Measurements from ENCODE around the gene ZP1.
A peak's percentile ranks its signal among the peaks of the same experiment; 100 is the strongest.
"Not testable (repeated sequence)": the region's sequence is repeated elsewhere in the genome, so short reads cannot be mapped to it uniquely, and the experiment has no call there.

The ZP1 gene

GRCh38 chr11:60905551-60906113 lies 38.3 kb downstream of the ZP1 start:
- H3K4me3 ChIP-seq (ENCODE audit: extremely low read depth, insufficient read depth, low read length, poor library complexity, severe bottlenecking) = peak overlapping the region; percentile 99
- peak overlapping the region; percentile 93 for H3K27ac ChIP-seq (ENCODE audit: low read depth, low read length, severe bottlenecking)
- peaks cover 35% of the 10 kb centered on the region for H3K36me3 ChIP-seq (ENCODE audit: control insufficient read depth, insufficient read depth, low read length)
- peaks cover 6% of the 10 kb centered on the region for H3K4me1 ChIP-seq (ENCODE audit: control insufficient read depth, insufficient read depth, low read length, poor library complexity, severe bottlenecking)
- 0 to 5% methylated on average over 8 to 10 of the region's 16 CpGs for WGBS, 2 experiments (ENCODE audit: insufficient coverage in 2 of 2)
- no peaks in the 10 kb centered on the region for H3K9me3 ChIP-seq (ENCODE audit: control insufficient read depth, low read length)

GRCh38 chr11:60906132-60906972 lies 39.0 kb downstream of the ZP1 start, which contains the start of gene PRPF19:
Gene PRPF19 (minus strand): TSS chr11:60906585. CDS start chr11:60906382, 203 bp downstream.
- Histone ChIP-seq H3K4me3 (ENCODE audit: extremely low read depth, insufficient read depth, low read length, poor library complexity, severe bottlenecking) (peak within 1 kb of the TSS; percentile 99), H3K4me1 (ENCODE audit: control insufficient read depth, insufficient read depth, low read length, poor library complexity, severe bottlenecking) (peaks cover 6% of the 10 kb centered on the region), H3K9me3 (ENCODE audit: control insufficient read depth, low read length) (no peaks in the 10 kb centered on the region), H3K36me3 (ENCODE audit: control insufficient read depth, insufficient read depth, low read length) (peaks cover 28% of the 10 kb centered on the region), H3K27ac (ENCODE audit: low read depth, low read length, severe bottlenecking) (peak within 1 kb of the TSS; percentile 93)
- 0 to 1% methylated on average over 75 of the region's 75 CpGs for WGBS, 2 experiments (ENCODE audit: insufficient coverage in 2 of 2)

- H3K4me1 ChIP-seq (ENCODE audit: control insufficient read depth, insufficient read depth, low read length, poor library complexity, severe bottlenecking) = peaks cover 6% of the 10 kb centered on the region
- H3K27ac ChIP-seq (ENCODE audit: low read depth, low read length, severe bottlenecking) = no peak overlapping the region
- peaks cover 3% of the 10 kb centered on the region for H3K36me3 ChIP-seq (ENCODE audit: control insufficient read depth, insufficient read depth, low read length)
- 38 to 47% methylated on average over 1 of the region's 1 CpG for WGBS, 2 experiments (ENCODE audit: insufficient coverage in 2 of 2)
- H3K9me3 ChIP-seq (ENCODE audit: control insufficient read depth, low read length) = no peaks in the 10 kb centered on the region
- no peak overlapping the region for H3K4me3 ChIP-seq (ENCODE audit: extremely low read depth, insufficient read depth, low read length, poor library complexity, severe bottlenecking)
Observed at GRCh38 chr11:60908803-60909202, 41.5 kb downstream of the ZP1 start.

DNA sequence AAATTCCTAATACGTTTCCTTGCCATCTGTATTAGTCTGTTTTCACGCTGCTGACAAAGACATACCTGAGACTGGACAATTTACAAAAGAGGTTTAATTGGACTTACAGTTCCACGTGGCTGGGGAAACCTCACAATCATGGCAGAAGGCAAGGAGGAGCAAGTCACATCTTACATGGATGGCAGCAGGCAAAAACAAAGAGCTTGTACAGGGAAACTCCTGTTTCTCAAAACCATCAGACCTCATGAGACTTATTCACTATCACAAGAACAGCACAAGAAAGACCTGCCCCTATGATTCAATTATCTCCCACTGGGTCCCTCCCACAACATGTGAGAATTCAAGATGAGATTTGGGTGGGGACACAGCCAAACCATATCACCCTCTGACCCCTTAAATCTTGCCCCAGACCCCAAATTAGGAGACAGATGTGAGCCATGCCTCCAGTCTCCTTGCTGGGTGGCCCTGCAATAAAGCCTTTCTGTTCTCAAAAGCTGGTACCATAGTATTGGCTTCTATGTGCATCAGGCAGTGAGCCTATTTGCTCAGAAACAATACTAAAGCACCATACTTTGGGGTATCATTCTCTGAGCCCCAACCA lies 42.4 kb downstream of the ZP1 start:
- H3K4me3 ChIP-seq (ENCODE audit: extremely low read depth, insufficient read depth, low read length, poor library complexity, severe bottlenecking); H3K4me1 ChIP-seq (ENCODE audit: control insufficient read depth, insufficient read depth, low read length, poor library complexity, severe bottlenecking); H3K27ac ChIP-seq (ENCODE audit: low read depth, low read length, severe bottlenecking); H3K36me3 ChIP-seq (ENCODE audit: control insufficient read depth, insufficient read depth, low read length); H3K9me3 ChIP-seq (ENCODE audit: control insufficient read depth, low read length): not testable (repeated sequence)
- WGBS, 2 experiments (ENCODE audit: insufficient coverage in 2 of 2) = 37 to 62% methylated on average over 3 of the region's 3 CpGs

- Histone ChIP-seq H3K4me1 (ENCODE audit: control insufficient read depth, insufficient read depth, low read length, poor library complexity, severe bottlenecking) (no peaks in the 10 kb centered on the region), H3K9me3 (ENCODE audit: control insufficient read depth, low read length) (no peaks in the 10 kb centered on the region), H3K27ac (ENCODE audit: low read depth, low read length, severe bottlenecking) (no peak overlapping the region), H3K4me3 (ENCODE audit: extremely low read depth, insufficient read depth, low read length, poor library complexity, severe bottlenecking) (no peak overlapping the region), H3K36me3 (ENCODE audit: control insufficient read depth, insufficient read depth, low read length) (no peaks in the 10 kb centered on the region)
- WGBS, 2 experiments (ENCODE audit: insufficient coverage in 2 of 2) = 50 to 57% methylated on average over 2 to 3 of the region's 3 CpGs
Observed at GRCh38 chr11:60910281-60910687, 42.9 kb downstream of the ZP1 start.

DNA sequence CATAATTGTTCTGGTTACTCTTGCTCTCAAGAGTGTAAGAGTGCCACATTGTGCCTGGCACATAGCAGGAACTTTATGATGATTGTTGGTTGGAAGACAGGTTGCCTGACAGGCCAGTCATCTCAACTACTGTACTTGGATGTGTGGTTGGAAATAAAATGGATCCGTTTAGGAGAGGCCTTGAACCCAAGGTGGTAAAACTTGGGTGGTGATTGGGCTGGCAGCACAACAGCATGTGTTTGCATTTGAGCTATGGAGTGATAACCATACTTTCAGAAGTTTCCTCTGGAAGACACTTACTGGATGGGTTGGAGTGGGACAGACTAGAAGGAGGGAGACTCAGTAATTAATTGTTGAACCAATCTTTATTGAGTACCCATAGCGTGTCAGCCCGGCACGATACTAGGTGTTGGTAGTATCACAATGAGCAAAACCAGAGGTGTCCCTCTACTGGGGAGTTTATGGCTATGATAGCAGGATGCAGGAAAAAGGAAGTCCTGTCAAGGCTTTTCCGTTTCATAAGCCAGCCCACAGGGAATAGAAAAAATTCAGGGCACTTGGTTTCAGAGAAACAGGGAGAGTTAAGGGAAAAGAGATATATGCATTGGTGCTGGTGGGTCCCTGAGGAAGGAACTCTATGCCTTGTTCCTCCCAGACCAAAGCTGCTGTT lies 43.5 kb downstream of the ZP1 start:
- H3K4me1 ChIP-seq (ENCODE audit: control insufficient read depth, insufficient read depth, low read length, poor library complexity, severe bottlenecking) = no peaks in the 10 kb centered on the region
- no peak overlapping the region for H3K27ac ChIP-seq (ENCODE audit: low read depth, low read length, severe bottlenecking)
- no peaks in the 10 kb centered on the region for H3K9me3 ChIP-seq (ENCODE audit: control insufficient read depth, low read length)
- 79 to 80% methylated on average over 5 of the region's 5 CpGs for WGBS, 2 experiments (ENCODE audit: insufficient coverage in 2 of 2)
- no peak overlapping the region for H3K4me3 ChIP-seq (ENCODE audit: extremely low read depth, insufficient read depth, low read length, poor library complexity, severe bottlenecking)
- H3K36me3 ChIP-seq (ENCODE audit: control insufficient read depth, insufficient read depth, low read length) = no peaks in the 10 kb centered on the region

DNA sequence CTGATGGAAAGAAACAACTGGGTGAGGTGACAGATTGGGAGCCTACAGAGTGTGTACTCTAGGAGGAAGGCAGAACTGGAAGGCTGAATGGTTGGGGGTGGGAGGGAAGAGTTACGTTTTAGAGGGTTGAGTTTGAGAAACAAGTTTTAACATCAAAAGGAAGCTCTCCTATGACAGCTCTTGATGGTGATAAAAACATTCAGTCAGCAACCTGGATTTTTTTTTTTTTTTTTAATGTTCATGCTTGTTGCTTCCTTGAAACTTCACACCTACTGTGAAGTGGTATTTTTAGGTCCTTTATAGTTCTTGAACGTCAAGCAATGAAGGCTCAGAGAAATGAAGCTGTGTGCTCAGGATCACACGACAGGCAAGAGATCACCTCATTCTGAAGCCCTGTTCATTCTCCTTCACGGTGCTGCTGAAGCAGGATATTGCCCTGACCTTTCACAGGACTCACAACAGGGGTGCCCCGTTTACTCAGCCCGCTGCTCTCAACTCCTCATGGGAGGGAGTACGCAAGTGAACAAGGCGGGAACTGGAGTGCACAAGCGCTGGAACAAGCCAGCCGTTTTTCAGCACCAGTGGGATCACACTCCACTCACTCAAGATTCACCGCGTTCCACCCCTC lies 45.0 kb downstream of the ZP1 start:
- no peaks in the 10 kb centered on the region for H3K4me1 ChIP-seq (ENCODE audit: control insufficient read depth, insufficient read depth, low read length, poor library complexity, severe bottlenecking)
- no peak overlapping the region for H3K27ac ChIP-seq (ENCODE audit: low read depth, low read length, severe bottlenecking)
- 73 to 79% methylated on average over 10 to 12 of the region's 12 CpGs for WGBS, 2 experiments (ENCODE audit: insufficient coverage in 2 of 2)
- H3K9me3 ChIP-seq (ENCODE audit: control insufficient read depth, low read length) = no peaks in the 10 kb centered on the region
- no peak overlapping the region for H3K4me3 ChIP-seq (ENCODE audit: extremely low read depth, insufficient read depth, low read length, poor library complexity, severe bottlenecking)
- H3K36me3 ChIP-seq (ENCODE audit: control insufficient read depth, insufficient read depth, low read length) = peaks cover 7% of the 10 kb centered on the region

DNA sequence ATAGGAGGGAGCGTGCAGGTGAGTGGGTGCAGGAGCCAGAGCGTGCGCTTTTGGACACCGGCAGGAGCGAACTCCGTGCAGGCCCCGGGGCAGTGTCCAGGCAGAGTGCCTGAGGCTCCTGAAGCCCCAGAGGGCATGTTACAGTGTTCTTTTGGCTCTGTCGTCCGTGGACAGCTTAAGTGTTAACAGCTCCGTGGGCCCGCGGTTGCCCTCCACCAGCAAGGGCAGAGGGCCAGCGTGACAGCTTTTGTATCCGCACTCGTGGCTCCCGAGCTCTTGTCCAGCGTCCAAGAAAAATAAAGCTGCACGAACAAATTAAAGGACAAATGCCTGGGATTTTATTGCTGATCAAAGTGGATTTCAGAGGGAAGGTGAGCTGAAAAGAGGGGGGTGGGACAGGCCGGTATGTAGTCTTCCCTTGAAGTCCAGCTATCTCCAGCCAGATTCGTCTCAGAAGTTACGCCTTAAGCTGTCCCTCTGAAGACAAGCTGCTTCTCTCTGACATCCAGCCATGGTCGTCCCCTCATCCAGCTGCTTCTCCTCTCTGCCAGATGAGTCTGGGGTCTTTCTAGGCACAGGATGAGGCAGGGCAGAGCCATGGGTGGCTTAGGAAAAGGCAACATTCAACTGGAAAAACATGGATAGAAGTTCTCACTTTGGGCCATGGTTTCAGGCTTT lies 45.6 kb downstream of the ZP1 start:
- H3K4me3 ChIP-seq (ENCODE audit: extremely low read depth, insufficient read depth, low read length, poor library complexity, severe bottlenecking) = peak overlapping the region; percentile 78
- 92 to 97% methylated on average over 20 to 21 of the region's 22 CpGs for WGBS, 2 experiments (ENCODE audit: insufficient coverage in 2 of 2)
- H3K4me1 ChIP-seq (ENCODE audit: control insufficient read depth, insufficient read depth, low read length, poor library complexity, severe bottlenecking) = peaks cover under 1% of the 10 kb centered on the region
- H3K27ac ChIP-seq (ENCODE audit: low read depth, low read length, severe bottlenecking) = peak overlapping the region; percentile 89
- H3K9me3 ChIP-seq (ENCODE audit: control insufficient read depth, low read length) = no peaks in the 10 kb centered on the region
- peaks cover 14% of the 10 kb centered on the region for H3K36me3 ChIP-seq (ENCODE audit: control insufficient read depth, insufficient read depth, low read length)

DNA sequence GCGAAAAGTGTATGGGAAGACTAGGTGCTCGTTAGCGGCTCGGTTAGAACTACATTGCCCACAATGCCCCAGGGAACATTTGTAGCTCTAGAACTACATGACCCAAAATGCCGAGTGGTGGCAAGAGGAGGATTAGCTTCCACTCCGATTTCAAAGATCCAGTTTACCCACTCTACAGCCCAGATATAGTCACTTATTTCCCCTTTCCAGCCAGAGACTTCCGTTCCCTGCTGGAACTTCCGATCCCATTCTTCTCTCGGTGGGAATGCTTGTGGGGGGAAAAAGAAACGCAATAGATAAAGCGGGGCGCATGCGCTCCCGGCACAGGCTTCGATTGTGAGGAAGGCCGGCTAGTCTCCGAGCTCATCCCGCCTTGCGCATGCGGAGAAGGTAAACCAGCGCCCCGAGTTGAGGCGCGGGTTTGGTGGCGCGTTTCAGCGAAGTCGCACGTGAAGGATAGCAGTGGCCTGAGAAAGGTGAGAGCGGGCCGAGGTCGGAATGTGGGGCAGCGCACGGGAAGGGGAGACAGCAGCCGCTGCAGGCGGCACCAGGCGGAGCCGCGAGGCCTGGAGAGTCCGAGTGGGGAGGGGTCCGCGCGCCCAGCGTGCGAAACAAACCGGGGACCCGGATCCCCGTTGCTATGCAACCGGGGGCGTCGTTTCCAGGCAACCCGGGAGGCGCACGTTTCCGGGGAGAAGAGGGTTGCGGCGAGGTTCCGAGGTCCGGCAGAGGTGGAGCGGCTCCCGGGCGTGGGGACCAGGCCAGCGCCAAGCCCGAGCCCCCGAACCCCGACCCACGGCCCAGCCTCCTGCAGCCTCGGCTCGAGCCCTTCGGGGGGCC lies 46.7 kb downstream of the ZP1 start, which contains the start of gene TMEM109:
TSS of gene TMEM109 (plus strand) at position 366 of the 840 bp plus-strand sequence. CDS start 5,536 bp downstream, outside the sequence.
- Histone ChIP-seq H3K9me3 (ENCODE audit: control insufficient read depth, low read length) (no peaks in the 10 kb centered on the region), H3K4me3 (ENCODE audit: extremely low read depth, insufficient read depth, low read length, poor library complexity, severe bottlenecking) (peak within 1 kb of the TSS; percentile 78), H3K36me3 (ENCODE audit: control insufficient read depth, insufficient read depth, low read length) (peaks cover 17% of the 10 kb centered on the region), H3K27ac (ENCODE audit: low read depth, low read length, severe bottlenecking) (peak within 1 kb of the TSS; percentile 89), H3K4me1 (ENCODE audit: control insufficient read depth, insufficient read depth, low read length, poor library complexity, severe bottlenecking) (peaks cover 11% of the 10 kb centered on the region)
- WGBS, 2 experiments (ENCODE audit: insufficient coverage in 2 of 2) = 0% methylated on average over 55 to 62 of the region's 70 CpGs

Data from mesodermal cell (in vitro differentiated cells).